Suprapubic skin (tissue), 4 donors: ENCODE measurements around the gene ENO2. TPM values are rescaled to one million over a fixed set of nuclear protein-coding genes. Genes with fewer than 3 reads are reported as not detected.
A peak's percentile ranks its signal among the peaks of the same experiment; 100 is the strongest.

ENCODE experiments used
- DNase-seq, 2 donors: peaks; one replicate each; pipeline ENCODE4 v3.0.0-alpha.2; 2019; ENCODE audit warnings: low spot score in 2 of 2
- H3K27ac ChIP-seq: fragments of 200-600 bp; sonication (generic); one replicate; pipeline ENCODE4 v1.5.1; 2019
- H3K27me3 ChIP-seq: fragments of 200-600 bp; sonication (generic); one replicate; pipeline ENCODE4 v1.5.1; 2019
- H3K36me3 ChIP-seq: fragments of 200-600 bp; sonication (generic); one replicate; pipeline ENCODE4 v1.5.1; 2019
- H3K4me1 ChIP-seq: fragments of 200-600 bp; sonication (generic); one replicate; pipeline ENCODE4 v1.5.1; 2019
- H3K4me3 ChIP-seq: fragments of 200-600 bp; sonication (generic); one replicate; pipeline ENCODE4 v1.5.1; 2019; ENCODE audit warnings: mild to moderate bottlenecking
- H3K9me3 ChIP-seq: fragments of 200-600 bp; sonication (generic); one replicate; pipeline ENCODE4 v1.5.1; 2019
- CTCF ChIP-seq, 2 donors: fragments of 200-600 bp in 1 of 2; fragments of 450-650 bp in 1 of 2; sonication (generic) in 1 of 2; IDR thresholded peaks; one replicate each; pipeline ENCODE4 v1.5.1; 2016 to 2019; ENCODE audit warnings: antibody characterized with exemption in 2 of 2, mild to moderate bottlenecking in 1 of 2, moderate library complexity in 1 of 2
- EP300 ChIP-seq: sonication (generic); formaldehyde crosslinking; IDR thresholded peaks from one replicate; pipeline ENCODE4 v1.6.1; 2017; ENCODE audit warnings: antibody characterized with exemption
- POLR2A ChIP-seq, 2 donors: fragments of 450-650 bp; IDR thresholded peaks; one replicate each; pipeline ENCODE4 v1.6.1; 2017; ENCODE audit warnings: antibody characterized with exemption in 2 of 2, mild to moderate bottlenecking in 2 of 2, moderate library complexity in 2 of 2
- POLR2AphosphoS5 ChIP-seq, 3 donors: sonication (generic); formaldehyde crosslinking; IDR thresholded peaks; one replicate each; pipeline ENCODE4 v1.6.1; 2017; ENCODE audit warnings: antibody characterized with exemption in 3 of 3
- WGBS: methylation state at CpG from one replicate; pipeline ENCODE4 v1.1.5; 2018; 5-methylcytosine and 5-hydroxymethylcytosine counted together
- total RNA-seq, 4 donors: library from RNA; depleted of rRNA; stranded (reverse); fragments of >200 nt; gene quantifications; one replicate each; pipeline ENCODE4 v1.1.0, GENCODE V29; 2016

ENO2 gene
- total RNA-seq, 4 donors from 2014 or later: 1.3 to 15.4 (median 6.9) TPM

GRCh38 chr12:6948873-6949594 lies 34.7 kb downstream of the ENO2 start:
- no peak overlapping the region for H3K27ac ChIP-seq
- no peak overlapping the region for H3K4me3 ChIP-seq
- TF ChIP-seq EP300 (no peak), CTCF (IDR thresholded peaks at IDR 0.05) (no peak), POLR2AphosphoS5 (IDR thresholded peaks at IDR 0.05) (no peak), POLR2A (IDR thresholded peaks at IDR 0.05) (no peak)
- peak in 1 of 2 donors; percentile 71 for DNase-seq
- no peaks in the 10 kb centered on the region for H3K9me3 ChIP-seq
- WGBS: 74% methylated on average over 15 of the region's 15 CpGs
- peaks cover 3% of the 10 kb centered on the region for H3K36me3 ChIP-seq
- peaks cover 33% of the 10 kb centered on the region for H3K4me1 ChIP-seq
- H3K27me3 ChIP-seq: no peaks in the 10 kb centered on the region

DNA sequence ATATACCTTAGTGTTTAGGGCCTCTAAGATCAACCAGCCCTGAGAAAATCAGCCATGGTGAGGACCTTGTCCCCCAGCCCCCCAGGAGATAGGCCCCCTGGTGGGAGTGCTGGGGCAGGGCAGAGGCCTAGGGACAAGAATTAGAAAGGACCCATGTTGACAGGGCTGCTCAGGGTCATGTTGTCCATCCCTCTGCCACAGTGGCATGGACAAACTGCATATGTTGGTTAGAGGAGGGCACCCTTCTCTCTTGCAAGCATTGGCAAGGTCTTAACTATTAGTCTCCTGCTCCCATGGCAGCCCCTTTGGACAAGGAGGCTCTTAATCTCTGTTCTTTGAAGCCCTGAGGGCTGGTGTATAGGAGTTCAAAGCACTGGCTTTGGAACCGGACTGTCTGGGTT lies 36.0 kb downstream of the ENO2 start:
- DNase-seq: no peak
- Histone ChIP-seq H3K4me3 (no peak overlapping the region), H3K27ac (no peak overlapping the region), H3K36me3 (peaks cover 5% of the 10 kb centered on the region), H3K9me3 (no peaks in the 10 kb centered on the region), H3K4me1 (peaks cover 27% of the 10 kb centered on the region), H3K27me3 (no peaks in the 10 kb centered on the region)
- 86% methylated on average over 1 of the region's 1 CpG for WGBS
- TF ChIP-seq CTCF (IDR thresholded peaks at IDR 0.05): no peak
- TF ChIP-seq POLR2A (IDR thresholded peaks at IDR 0.05): no peak
- no peak for TF ChIP-seq POLR2AphosphoS5 (IDR thresholded peaks at IDR 0.05)
- TF ChIP-seq EP300: no peak

GRCh38 chr12:6950811-6951540 lies 36.6 kb downstream of the ENO2 start, which contains the start of gene PTPN6:
Gene PTPN6 (plus strand): TSS chr12:6951356. CDS start chr12:6951513, 157 bp downstream.
- peak in 1 of 2 donors; percentile 88 for DNase-seq
- H3K4me3 ChIP-seq: peak within 1 kb of the TSS; percentile 44
- no peaks in the 10 kb centered on the region for H3K27me3 ChIP-seq
- peak within 1 kb of the TSS; percentile 63 for H3K27ac ChIP-seq
- peaks cover 21% of the 10 kb centered on the region for H3K4me1 ChIP-seq
- no peaks in the 10 kb centered on the region for H3K9me3 ChIP-seq
- H3K36me3 ChIP-seq: peaks cover 7% of the 10 kb centered on the region
- no peak for TF ChIP-seq EP300
- TF ChIP-seq POLR2AphosphoS5 (IDR thresholded peaks at IDR 0.05): no peak
- no peak for TF ChIP-seq POLR2A (IDR thresholded peaks at IDR 0.05)
- no peak for TF ChIP-seq CTCF (IDR thresholded peaks at IDR 0.05)
- 66% methylated on average over 14 of the region's 25 CpGs for WGBS

DNA sequence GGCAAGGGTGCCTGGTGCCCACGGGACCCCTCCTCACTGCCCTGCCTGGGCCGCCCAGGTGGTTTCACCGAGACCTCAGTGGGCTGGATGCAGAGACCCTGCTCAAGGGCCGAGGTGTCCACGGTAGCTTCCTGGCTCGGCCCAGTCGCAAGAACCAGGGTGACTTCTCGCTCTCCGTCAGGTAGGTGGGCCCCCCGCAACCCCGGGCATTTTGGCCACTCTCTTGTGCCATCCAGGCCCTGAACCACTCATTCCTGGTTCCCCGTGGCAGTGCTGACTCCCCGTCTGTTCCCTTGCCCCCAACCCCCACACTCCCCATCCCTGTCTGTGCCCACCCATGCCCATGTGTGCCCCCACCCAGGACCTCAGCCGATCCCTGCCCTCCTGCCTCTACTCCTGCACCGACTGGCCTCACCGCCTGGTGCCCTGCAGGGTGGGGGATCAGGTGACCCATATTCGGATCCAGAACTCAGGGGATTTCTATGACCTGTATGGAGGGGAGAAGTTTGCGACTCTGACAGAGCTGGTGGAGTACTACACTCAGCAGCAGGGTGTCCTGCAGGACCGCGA lies 37.3 kb downstream of the ENO2 start:
- Histone ChIP-seq H3K27me3 (no peaks in the 10 kb centered on the region), H3K4me3 (peak overlapping the region; percentile 44), H3K36me3 (peaks cover 7% of the 10 kb centered on the region), H3K9me3 (no peaks in the 10 kb centered on the region), H3K27ac (peak overlapping the region; percentile 63), H3K4me1 (peaks cover 15% of the 10 kb centered on the region)
- 65% methylated on average over 8 of the region's 20 CpGs for WGBS
- DNase-seq: no peak
- TF ChIP-seq POLR2AphosphoS5 (IDR thresholded peaks at IDR 0.05) (no peak), POLR2A (IDR thresholded peaks at IDR 0.05) (no peak), EP300 (no peak), CTCF (IDR thresholded peaks at IDR 0.05) (no peak)
